Subcutaneous adipose tissue (tissue), 4 donors: ENCODE measurements around the gene AIP. TPM values are rescaled to one million over a fixed set of nuclear protein-coding genes. Genes with fewer than 3 reads are reported as not detected.

Experiments used
- CTCF ChIP-seq: fragments of 450-650 bp; IDR thresholded peaks from one replicate; pipeline ENCODE4 v1.5.1; 2016; ENCODE audit warnings: low read depth, mild to moderate bottlenecking, control low read depth, antibody characterized with exemption, moderate library complexity
- total RNA-seq, 4 donors: library from RNA; depleted of rRNA; stranded (reverse); fragments of >200 nt; gene quantifications; one replicate each; pipeline ENCODE4 v1.1.0, GENCODE V29; 2016

AIP gene
- total RNA-seq, 4 donors from 2014 or later = 48.6 to 77.3 (median 64.9) TPM

- no peak for TF ChIP-seq CTCF
Measured at GRCh38 chr11:67519726-67520125, 36.9 kb downstream of the AIP start.

GRCh38 chr11:67520856-67521824 is 38.3 kb downstream of the AIP start:
- TF ChIP-seq CTCF = no peak

GRCh38 chr11:67521924-67522323 is 39.1 kb downstream of the AIP start:
- no peak for TF ChIP-seq CTCF

- TF ChIP-seq CTCF = no peak
Measured at GRCh38 chr11:67522338-67522737, 39.5 kb downstream of the AIP start.

- TF ChIP-seq CTCF = no peak
Measured at GRCh38 chr11:67522844-67523555, 40.2 kb downstream of the AIP start, which contains the start of gene CABP2. CABP2 (minus strand) TSS chr11:67523446; CDS start chr11:67523326, 120 bp downstream.

GRCh38 chr11:67523556-67524479 is 41.0 kb downstream of the AIP start:
- no peak for TF ChIP-seq CTCF
